ENCODE data around the gene USP2. TPM values are rescaled to one million over a fixed set of nuclear protein-coding genes. Genes with fewer than 3 reads are reported as not detected.

USP2 gene
- total and polyA plus RNA-seq, 2 donors (not counting 1 experiment from before 2014, with no cell fraction given): 0.66 to 2.3 TPM

DNA sequence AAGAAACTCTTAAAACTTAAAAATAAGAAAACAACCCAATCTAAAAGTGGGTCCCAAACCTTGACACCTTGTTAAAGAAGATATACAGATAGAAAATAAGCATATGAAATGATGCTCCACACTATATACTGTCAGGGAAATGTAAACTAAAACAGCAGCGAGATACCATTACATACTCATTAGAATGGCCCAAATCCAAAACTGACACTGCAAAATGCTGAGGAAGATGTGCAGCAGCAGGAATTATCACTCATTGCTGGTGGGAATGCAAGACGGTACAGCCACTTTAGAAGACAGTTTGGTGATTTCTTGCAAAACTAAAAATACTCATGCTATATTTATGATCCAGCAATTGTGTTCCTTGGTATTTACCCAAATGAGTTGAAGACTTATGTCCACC is 52.2 kb downstream of the USP2 start:
- no peak for TF ChIP-seq EZH2 (IDR thresholded peaks at IDR 0.05; ENCODE audit: low read length, missing control alignments)
- TF ChIP-seq, protein P1, sequence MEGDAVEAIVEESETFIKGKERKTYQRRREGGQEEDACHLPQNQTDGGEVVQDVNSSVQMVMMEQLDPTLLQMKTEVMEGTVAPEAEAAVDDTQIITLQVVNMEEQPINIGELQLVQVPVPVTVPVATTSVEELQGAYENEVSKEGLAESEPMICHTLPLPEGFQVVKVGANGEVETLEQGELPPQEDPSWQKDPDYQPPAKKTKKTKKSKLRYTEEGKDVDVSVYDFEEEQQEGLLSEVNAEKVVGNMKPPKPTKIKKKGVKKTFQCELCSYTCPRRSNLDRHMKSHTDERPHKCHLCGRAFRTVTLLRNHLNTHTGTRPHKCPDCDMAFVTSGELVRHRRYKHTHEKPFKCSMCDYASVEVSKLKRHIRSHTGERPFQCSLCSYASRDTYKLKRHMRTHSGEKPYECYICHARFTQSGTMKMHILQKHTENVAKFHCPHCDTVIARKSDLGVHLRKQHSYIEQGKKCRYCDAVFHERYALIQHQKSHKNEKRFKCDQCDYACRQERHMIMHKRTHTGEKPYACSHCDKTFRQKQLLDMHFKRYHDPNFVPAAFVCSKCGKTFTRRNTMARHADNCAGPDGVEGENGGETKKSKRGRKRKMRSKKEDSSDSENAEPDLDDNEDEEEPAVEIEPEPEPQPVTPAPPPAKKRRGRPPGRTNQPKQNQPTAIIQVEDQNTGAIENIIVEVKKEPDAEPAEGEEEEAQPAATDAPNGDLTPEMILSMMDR (conservative IDR thresholded peaks at IDR 0.05 in 1 of 2, IDR thresholded peaks at IDR 0.05 in 1 of 2; ENCODE audit: low read depth in 1 of 2, low read length in 2 of 2): no peak
- H3K4me2 ChIP-seq (ENCODE audit: extremely low read depth, insufficient read depth, low read length): no peak overlapping the region
- H3K79me2 ChIP-seq (ENCODE audit: control insufficient read depth, insufficient read depth, low read length): no peaks in the 10 kb centered on the region
- no peaks in the 10 kb centered on the region for H3K36me3 ChIP-seq (ENCODE audit: control insufficient read depth, insufficient read depth, low read length)
- no peaks in the 10 kb centered on the region for H4K20me1 ChIP-seq (ENCODE audit: control insufficient read depth, extremely low read depth, insufficient read depth, low read length)
- no peaks in the 10 kb centered on the region for H3K27me3 ChIP-seq (ENCODE audit: control insufficient read depth, insufficient read depth, low read length)
- DNase-seq (ENCODE audit: low read depth in 2 of 2): no peak
- H2AFZ ChIP-seq (ENCODE audit: low read length): no peak overlapping the region
- no peaks in the 10 kb centered on the region for H3K9me3 ChIP-seq (ENCODE audit: control insufficient read depth, insufficient read depth, low read depth, low read length)
- no peaks in the 10 kb centered on the region for H3K4me1 ChIP-seq (ENCODE audit: control insufficient read depth, extremely low read depth, insufficient read depth, low read length)
- no peak overlapping the region for H3K4me3 ChIP-seq (replicated peaks in 1 of 4; ENCODE audit: control extremely low read depth in 1 of 4, insufficient read depth in 1 of 4, low read depth in 3 of 4, low read length in 4 of 4)
- H3K9ac ChIP-seq (ENCODE audit: insufficient read depth, low read length): no peak overlapping the region
- H3K27ac ChIP-seq (ENCODE audit: insufficient read depth, low read length): no peak overlapping the region

DNA sequence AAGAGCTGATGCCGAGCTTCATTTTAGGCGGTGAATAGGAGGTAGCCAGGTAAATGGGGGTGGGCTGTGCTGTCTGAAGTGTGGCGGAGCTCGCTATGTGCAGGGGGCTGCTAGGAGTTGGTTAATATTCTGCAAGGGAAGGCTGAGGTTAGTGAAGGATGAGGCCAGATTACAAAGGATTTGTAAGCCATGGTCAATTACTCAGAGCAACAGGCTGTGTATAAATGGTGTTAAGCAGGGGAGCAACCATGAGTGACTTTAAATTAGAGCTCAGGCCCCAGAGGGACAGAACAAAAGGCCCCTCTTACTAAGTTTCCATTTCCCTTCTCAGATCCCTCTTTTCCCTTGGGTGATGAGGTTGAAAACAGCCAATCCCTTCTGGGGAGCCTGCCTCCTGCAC is 57.3 kb downstream of the USP2 start:
- TF ChIP-seq, protein P1 (conservative IDR thresholded peaks at IDR 0.05 in 1 of 2, IDR thresholded peaks at IDR 0.05 in 1 of 2; ENCODE audit: low read depth in 1 of 2, low read length in 2 of 2): no peak
- no peak for TF ChIP-seq EZH2 (IDR thresholded peaks at IDR 0.05; ENCODE audit: low read length, missing control alignments)

DNA sequence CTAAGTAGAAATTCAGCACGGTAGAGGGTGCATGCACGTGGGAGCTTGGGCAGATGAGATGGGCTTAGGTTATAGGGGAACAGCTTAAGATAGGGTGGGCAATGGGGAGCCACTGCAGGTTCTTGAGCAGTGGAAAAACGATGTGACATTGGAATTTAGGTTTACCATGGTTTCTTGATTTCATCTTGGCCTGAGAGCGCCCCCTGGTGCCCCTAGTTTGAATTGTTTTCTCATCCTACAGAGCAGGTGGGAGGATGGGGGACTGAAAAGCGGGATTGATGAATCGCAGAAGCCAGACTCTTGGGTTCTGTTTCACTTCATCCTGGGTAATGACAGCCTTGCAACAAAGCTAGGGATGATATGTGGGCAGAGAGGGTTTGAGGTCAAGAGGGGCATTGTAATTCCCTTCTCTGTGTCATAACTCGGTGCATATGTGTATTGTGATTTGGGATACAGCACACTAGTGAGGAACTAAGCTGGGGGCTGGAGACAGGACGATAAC is 57.9 kb downstream of the USP2 start:
- no peaks in the 10 kb centered on the region for H3K79me2 ChIP-seq (ENCODE audit: control insufficient read depth, insufficient read depth, low read length)
- no peak overlapping the region for H3K4me2 ChIP-seq (ENCODE audit: extremely low read depth, insufficient read depth, low read length)
- H4K20me1 ChIP-seq (ENCODE audit: control insufficient read depth, extremely low read depth, insufficient read depth, low read length): no peaks in the 10 kb centered on the region
- TF ChIP-seq EZH2 (IDR thresholded peaks at IDR 0.05; ENCODE audit: low read length, missing control alignments): no peak
- TF ChIP-seq, protein P1 (conservative IDR thresholded peaks at IDR 0.05 in 1 of 2, IDR thresholded peaks at IDR 0.05 in 1 of 2; ENCODE audit: low read depth in 1 of 2, low read length in 2 of 2): peak; percentile 74 to 79
- peak; percentile 46 to 72 for DNase-seq (ENCODE audit: low read depth in 2 of 2)
- H3K4me3 ChIP-seq (replicated peaks in 1 of 4; ENCODE audit: control extremely low read depth in 1 of 4, insufficient read depth in 1 of 4, low read depth in 3 of 4, low read length in 4 of 4): no peak overlapping the region
- H3K9ac ChIP-seq (ENCODE audit: insufficient read depth, low read length): no peak overlapping the region
- no peaks in the 10 kb centered on the region for H3K27me3 ChIP-seq (ENCODE audit: control insufficient read depth, insufficient read depth, low read length)
- H2AFZ ChIP-seq (ENCODE audit: low read length): no peak overlapping the region
- peaks cover 19% of the 10 kb centered on the region for H3K4me1 ChIP-seq (ENCODE audit: control insufficient read depth, extremely low read depth, insufficient read depth, low read length)
- H3K9me3 ChIP-seq (ENCODE audit: control insufficient read depth, insufficient read depth, low read depth, low read length): no peaks in the 10 kb centered on the region
- H3K36me3 ChIP-seq (ENCODE audit: control insufficient read depth, insufficient read depth, low read length): no peaks in the 10 kb centered on the region
- H3K27ac ChIP-seq (ENCODE audit: insufficient read depth, low read length): no peak overlapping the region

More for the DNA sequence above, 57.3 kb downstream of the USP2 start:
- no peak overlapping the region for H3K4me2 ChIP-seq (ENCODE audit: extremely low read depth, insufficient read depth, low read length)
- no peaks in the 10 kb centered on the region for H3K36me3 ChIP-seq (ENCODE audit: control insufficient read depth, insufficient read depth, low read length)
- no peak overlapping the region for H3K4me3 ChIP-seq (replicated peaks in 1 of 4; ENCODE audit: control extremely low read depth in 1 of 4, insufficient read depth in 1 of 4, low read depth in 3 of 4, low read length in 4 of 4)
- no peaks in the 10 kb centered on the region for H4K20me1 ChIP-seq (ENCODE audit: control insufficient read depth, extremely low read depth, insufficient read depth, low read length)
- H3K4me1 ChIP-seq (ENCODE audit: control insufficient read depth, extremely low read depth, insufficient read depth, low read length): peaks cover 16% of the 10 kb centered on the region
- no peaks in the 10 kb centered on the region for H3K79me2 ChIP-seq (ENCODE audit: control insufficient read depth, insufficient read depth, low read length)
- H2AFZ ChIP-seq (ENCODE audit: low read length): no peak overlapping the region
- no peak overlapping the region for H3K27ac ChIP-seq (ENCODE audit: insufficient read depth, low read length)
- H3K9ac ChIP-seq (ENCODE audit: insufficient read depth, low read length): no peak overlapping the region
- no peak for DNase-seq (ENCODE audit: low read depth in 2 of 2)
- no peaks in the 10 kb centered on the region for H3K27me3 ChIP-seq (ENCODE audit: control insufficient read depth, insufficient read depth, low read length)
- H3K9me3 ChIP-seq (ENCODE audit: control insufficient read depth, insufficient read depth, low read depth, low read length): no peaks in the 10 kb centered on the region
